ENCODE measurements around the gene TLE2. TPM values are rescaled to one million over a fixed set of nuclear protein-coding genes. Genes with fewer than 3 reads are reported as not detected.

Gene TLE2
- total and polyA plus RNA-seq, 2 donors (not counting 3 experiments of a cell fraction or from before 2014, with no cell fraction given): 32.0 to 38.8 TPM

DNA sequence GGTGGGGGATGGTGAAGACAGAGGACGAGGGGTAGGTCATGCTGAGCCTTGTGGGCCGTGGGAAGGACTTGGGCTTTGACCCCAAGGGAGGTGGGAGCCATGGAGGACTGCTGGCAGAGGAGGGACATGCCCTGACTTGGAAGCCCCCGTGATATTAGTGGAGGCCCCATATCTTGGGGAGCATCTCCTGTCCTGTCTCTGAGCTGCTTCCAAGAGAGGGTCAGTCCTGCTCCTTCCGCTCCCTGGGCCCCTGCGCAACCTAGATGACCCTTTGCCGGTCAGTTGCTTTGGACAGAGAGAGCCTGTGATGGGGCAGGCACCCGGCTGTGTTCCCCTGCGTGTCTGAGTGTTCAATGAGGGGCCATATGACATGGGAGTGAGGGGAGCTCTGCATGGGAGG, 46.5 kb downstream of the TLE2 start:
- Histone ChIP-seq H3K36me3 (ENCODE audit: control insufficient read depth in 2 of 2, extremely low read depth in 1 of 2, insufficient read depth in 2 of 2, low read length in 2 of 2) (no peaks in the 10 kb centered on the region), H3K4me2 (ENCODE audit: insufficient read depth, low read length) (no peak overlapping the region), H3K79me2 (ENCODE audit: control insufficient read depth, insufficient read depth, low read length) (no peaks in the 10 kb centered on the region), H3K9ac (replicated peaks; ENCODE audit: extremely low read depth, insufficient read depth, low read length) (no peak overlapping the region), H3K4me3 (replicated peaks in 1 of 3; ENCODE audit: insufficient read depth in 1 of 3, low read depth in 1 of 3, low read length in 3 of 3) (no peak overlapping the region), H3K4me1 (ENCODE audit: control insufficient read depth, extremely low read depth, insufficient read depth, low read length) (peaks cover 23% of the 10 kb centered on the region), H3K27ac (ENCODE audit: insufficient read depth, low read depth, low read length) (peak overlapping the region; percentile 70), H4K20me1 (replicated peaks; ENCODE audit: control insufficient read depth, extremely low read depth, insufficient read depth, low read length) (no peaks in the 10 kb centered on the region), H3K27me3 (ENCODE audit: control insufficient read depth in 2 of 2, insufficient read depth in 2 of 2, low read length in 2 of 2) (no peaks in the 10 kb centered on the region), H3K9me3 (replicated peaks; ENCODE audit: control insufficient read depth, insufficient read depth, low read length) (no peaks in the 10 kb centered on the region), H3K9me1 (replicated peaks; ENCODE audit: control insufficient read depth, extremely low read depth, insufficient read depth, low read length) (no peaks in the 10 kb centered on the region), H2AFZ (ENCODE audit: low read depth, low read length) (peak overlapping the region; percentile 26)
- BruUV-seq (replicated peaks): no TSS peak
- dilution Hi-C loops (cut with MboI; ENCODE audit: extremely low pct_ligation_motif_present, low sequenced_read_pairs) (no loop called here), intact Hi-C loops (cut with micrococcal nuclease) (loop anchor here (2.0 kb wide), 1 partner anchor 14 kb away; no protein-coding TSS in a partner anchor)
- FAIRE-seq (peak; percentile 53), DNase-seq (ENCODE audit: low read depth, low spot score) (no peak)
- POLR2A ChIA-PET: interaction anchor here (0.5 kb wide), 1 partner anchor 12 kb away, joined by 6 read pairs; no protein-coding TSS in a partner anchor
- CTCF ChIA-PET: interaction anchor here (1.5 kb wide), 1 partner anchor 53 kb away, joined by 6 read pairs; no protein-coding TSS in a partner anchor
- TF ChIP-seq, protein P1, sequence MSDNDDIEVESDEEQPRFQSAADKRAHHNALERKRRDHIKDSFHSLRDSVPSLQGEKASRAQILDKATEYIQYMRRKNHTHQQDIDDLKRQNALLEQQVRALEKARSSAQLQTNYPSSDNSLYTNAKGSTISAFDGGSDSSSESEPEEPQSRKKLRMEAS (IDR thresholded peaks at IDR 0.05; ENCODE audit: insufficient read depth, insufficient read length): no peak
- TF ChIP-seq MYC (IDR thresholded peaks at IDR 0.05; ENCODE audit: low read depth, low read length) (no peak), GATA2 (IDR thresholded peaks at IDR 0.05; ENCODE audit: insufficient read depth, insufficient read length, low read depth, low read length) (no peak), EZH2 (IDR thresholded peaks at IDR 0.05; ENCODE audit: borderline replicate concordance, low read depth, low read length, severe bottlenecking) (no peak)

DNA sequence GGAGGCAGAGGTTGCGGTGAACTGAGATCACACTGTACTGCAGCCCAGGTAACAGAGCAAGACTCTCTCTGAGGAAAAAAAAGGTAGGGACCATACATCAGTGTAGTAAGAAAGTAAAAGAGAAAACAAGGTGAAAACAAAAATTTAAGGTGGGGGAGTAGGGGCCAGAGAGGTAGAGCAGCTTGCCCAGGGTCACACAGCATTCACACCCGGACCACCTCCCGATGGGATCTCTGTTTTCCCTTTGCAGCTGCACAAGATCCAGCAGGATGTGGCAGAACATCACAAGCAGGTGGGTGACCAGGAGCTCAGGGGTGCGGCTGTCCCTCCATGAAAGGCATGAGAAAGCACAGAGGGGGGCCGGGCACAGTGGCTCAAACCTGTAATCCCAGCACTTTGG, 47.2 kb downstream of the TLE2 start:
- Histone ChIP-seq H2AFZ (ENCODE audit: low read depth, low read length) (no peak overlapping the region), H3K27ac (ENCODE audit: insufficient read depth, low read depth, low read length) (no peak overlapping the region), H3K4me3 (replicated peaks in 1 of 3; ENCODE audit: insufficient read depth in 1 of 3, low read depth in 1 of 3, low read length in 3 of 3) (no peak overlapping the region), H3K9me3 (replicated peaks; ENCODE audit: control insufficient read depth, insufficient read depth, low read length) (no peaks in the 10 kb centered on the region), H3K9me1 (replicated peaks; ENCODE audit: control insufficient read depth, extremely low read depth, insufficient read depth, low read length) (no peaks in the 10 kb centered on the region), H3K4me1 (ENCODE audit: control insufficient read depth, extremely low read depth, insufficient read depth, low read length) (peaks cover 23% of the 10 kb centered on the region), H3K4me2 (ENCODE audit: insufficient read depth, low read length) (no peak overlapping the region), H3K79me2 (ENCODE audit: control insufficient read depth, insufficient read depth, low read length) (no peaks in the 10 kb centered on the region), H3K9ac (replicated peaks; ENCODE audit: extremely low read depth, insufficient read depth, low read length) (no peak overlapping the region), H3K36me3 (ENCODE audit: control insufficient read depth in 2 of 2, extremely low read depth in 1 of 2, insufficient read depth in 2 of 2, low read length in 2 of 2) (no peaks in the 10 kb centered on the region), H3K27me3 (ENCODE audit: control insufficient read depth in 2 of 2, insufficient read depth in 2 of 2, low read length in 2 of 2) (no peaks in the 10 kb centered on the region), H4K20me1 (replicated peaks; ENCODE audit: control insufficient read depth, extremely low read depth, insufficient read depth, low read length) (no peaks in the 10 kb centered on the region)
- FAIRE-seq: no peak
- DNase-seq (ENCODE audit: low read depth, low spot score): no peak
- no TSS peak for BruUV-seq (replicated peaks)
- ChIA-PET CTCF (interaction anchor here (1.4 to 1.5 kb wide), 2 partner anchors 19 to 54 kb away, joined by 3 to 6 read pairs; no protein-coding TSS in a partner anchor), POLR2A (interaction anchor here (0.6 kb wide), 1 partner anchor 255 kb away, joined by 5 read pairs; no protein-coding TSS in a partner anchor)
- dilution Hi-C loops (cut with MboI; ENCODE audit: extremely low pct_ligation_motif_present, low sequenced_read_pairs) (no loop called here), intact Hi-C loops (cut with micrococcal nuclease) (loop anchor here (2.0 kb wide), 1 partner anchor 13 kb away; no protein-coding TSS in a partner anchor)
- TF ChIP-seq POLR2AphosphoS5 (IDR thresholded peaks at IDR 0.05; ENCODE audit: insufficient read depth, low read depth, low read length) (no peak), MYC (IDR thresholded peaks at IDR 0.05; ENCODE audit: low read depth, low read length) (no peak), JUN (IDR thresholded peaks at IDR 0.05; ENCODE audit: borderline replicate concordance, insufficient read depth, insufficient read length, low read depth) (no peak), EZH2 (IDR thresholded peaks at IDR 0.05; ENCODE audit: borderline replicate concordance, low read depth, low read length, severe bottlenecking) (no peak)
- TF ChIP-seq, protein P1 (IDR thresholded peaks at IDR 0.05; ENCODE audit: insufficient read depth, insufficient read length): no peak

Measured in endothelial cell of umbilical vein (primary cell).